ENCODE measurements around the gene MYO1D.
"Not testable (repeated sequence)": the region's sequence is repeated elsewhere in the genome, so short reads cannot be mapped to it uniquely, and the experiment has no call there.

MYO1D gene

DNA sequence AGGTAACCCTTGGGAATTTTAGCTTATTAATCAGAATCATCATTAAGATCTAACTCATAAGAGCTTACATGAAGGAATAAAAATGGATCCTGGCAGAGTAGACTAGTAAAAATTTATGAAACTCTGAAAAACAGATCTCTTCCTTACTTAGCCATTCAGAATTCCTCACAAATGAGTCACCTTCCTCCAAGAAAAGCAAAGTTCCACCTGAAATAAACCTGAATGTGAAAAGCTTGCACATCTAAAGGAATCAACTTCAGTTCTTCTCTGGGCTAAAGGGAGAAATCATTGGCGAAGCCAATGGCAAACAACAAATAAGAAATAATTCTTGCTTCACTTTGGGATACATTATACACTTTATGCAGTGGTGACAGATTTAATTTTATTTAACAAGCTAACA lies 22.7 kb downstream of the MYO1D start:
- DNase-seq: no peak

DNA sequence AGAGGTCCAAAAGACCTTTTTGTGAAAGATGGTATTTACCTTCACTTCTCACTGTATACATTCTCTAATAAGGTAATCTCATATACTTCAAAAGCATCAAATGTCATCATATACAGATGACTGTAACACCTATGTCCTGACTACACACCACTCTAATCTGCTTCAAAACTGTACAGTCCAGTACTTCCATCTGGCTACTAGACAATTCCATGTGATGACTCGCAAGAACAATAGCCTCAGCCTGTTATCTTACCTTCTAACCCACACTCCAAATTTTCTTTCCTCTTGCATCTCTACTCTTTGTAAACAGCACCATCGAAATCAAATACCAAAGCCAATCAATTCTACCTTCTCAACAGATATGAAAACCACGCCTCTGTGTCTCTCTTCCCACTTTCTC lies 24.1 kb downstream of the MYO1D start:
- DNase-seq: no peak

DNA sequence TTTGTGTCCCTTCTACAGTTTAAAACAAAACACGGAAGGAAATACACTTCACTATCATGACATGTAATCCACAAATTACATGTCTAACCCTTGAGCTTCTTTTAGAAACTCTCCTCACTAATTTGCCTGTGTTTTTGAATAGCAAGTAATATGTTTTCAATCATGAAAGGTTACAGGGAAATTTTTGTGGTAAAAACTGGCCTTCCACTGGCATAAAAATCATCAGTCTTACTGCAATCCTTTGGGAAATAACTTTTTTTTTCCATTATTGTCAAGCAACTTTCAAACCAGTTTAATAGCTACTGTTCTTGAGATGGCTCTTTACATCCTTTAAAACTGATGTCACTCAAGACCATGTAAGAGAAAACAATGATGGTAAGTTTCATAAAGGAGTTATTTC lies 27.0 kb downstream of the MYO1D start:
- no peak for DNase-seq

DNA sequence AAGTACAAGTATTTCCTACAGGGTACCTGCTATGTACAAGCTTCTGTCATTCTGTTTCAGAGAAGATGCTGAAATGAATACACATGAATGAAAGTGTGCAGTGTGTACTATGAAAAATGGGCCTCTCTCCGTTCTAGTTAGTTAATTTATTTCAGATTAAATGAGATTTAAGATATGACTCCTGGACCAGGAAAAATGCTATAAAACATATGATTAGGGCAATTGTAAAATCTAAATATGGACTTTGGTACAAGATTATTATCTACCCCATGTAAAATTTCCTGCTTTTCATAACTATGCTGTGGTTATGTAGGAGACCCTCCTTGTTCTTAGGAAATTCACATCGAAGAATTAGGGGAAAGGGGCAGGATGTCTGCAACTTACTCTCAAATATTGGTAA lies 28.9 kb downstream of the MYO1D start:
- no peak for DNase-seq

DNA sequence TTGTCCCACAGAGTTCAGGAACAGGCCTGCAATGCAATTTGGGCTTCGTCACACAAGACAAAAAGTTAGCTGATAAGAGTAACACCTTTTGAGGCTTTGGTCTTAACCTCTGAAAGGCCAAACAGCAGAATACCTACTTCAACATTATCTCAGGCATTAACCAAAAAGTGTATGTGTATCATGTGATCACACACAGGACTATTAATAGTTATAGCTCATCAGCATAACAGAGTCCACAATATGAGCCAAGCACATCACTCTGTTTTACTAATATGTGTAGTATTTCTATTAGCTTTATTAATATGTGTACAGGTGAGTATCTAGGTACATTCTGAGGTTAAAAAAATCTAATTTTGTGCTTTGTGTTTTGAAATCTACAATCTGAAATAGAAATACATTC lies 30.8 kb downstream of the MYO1D start:
- no peak for DNase-seq

DNA sequence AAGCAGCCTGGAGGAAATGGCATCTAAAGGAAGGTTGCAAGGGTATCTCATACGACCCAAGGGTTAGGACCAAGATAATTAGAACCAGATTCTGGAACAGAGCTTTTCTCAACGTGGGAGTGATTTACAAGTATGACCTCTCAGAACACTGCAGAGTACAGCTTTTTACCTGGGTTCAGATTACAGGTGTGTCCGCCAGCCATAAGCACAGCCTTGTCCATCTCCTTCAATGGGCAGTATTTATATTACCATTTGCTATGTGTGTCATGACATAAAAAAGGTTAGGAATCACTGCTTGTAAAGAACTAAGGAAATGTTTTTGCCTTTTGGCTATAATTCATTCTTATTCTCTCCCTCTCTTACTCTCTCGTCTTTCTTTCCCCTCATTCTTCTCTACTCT lies 36.7 kb downstream of the MYO1D start:
- DNase-seq: no peak

DNA sequence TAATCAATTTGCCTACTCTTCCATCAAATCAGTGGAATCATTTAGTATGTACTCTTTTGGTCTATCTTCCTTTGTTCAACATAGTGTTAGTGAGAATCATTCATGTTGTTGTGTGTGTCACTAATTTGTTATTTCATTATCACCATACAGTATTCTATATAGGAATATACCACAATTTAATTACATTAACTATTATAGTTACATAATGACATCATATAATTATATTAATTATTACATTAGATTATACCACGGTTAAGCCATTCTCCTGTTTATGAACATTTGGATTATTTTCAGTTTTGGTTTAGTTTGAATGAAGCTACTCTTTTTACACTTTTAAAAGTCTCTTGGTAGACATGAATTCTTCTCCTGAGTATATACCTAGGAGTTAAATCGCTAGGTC lies 40.4 kb downstream of the MYO1D start:
- no peak for DNase-seq

DNA sequence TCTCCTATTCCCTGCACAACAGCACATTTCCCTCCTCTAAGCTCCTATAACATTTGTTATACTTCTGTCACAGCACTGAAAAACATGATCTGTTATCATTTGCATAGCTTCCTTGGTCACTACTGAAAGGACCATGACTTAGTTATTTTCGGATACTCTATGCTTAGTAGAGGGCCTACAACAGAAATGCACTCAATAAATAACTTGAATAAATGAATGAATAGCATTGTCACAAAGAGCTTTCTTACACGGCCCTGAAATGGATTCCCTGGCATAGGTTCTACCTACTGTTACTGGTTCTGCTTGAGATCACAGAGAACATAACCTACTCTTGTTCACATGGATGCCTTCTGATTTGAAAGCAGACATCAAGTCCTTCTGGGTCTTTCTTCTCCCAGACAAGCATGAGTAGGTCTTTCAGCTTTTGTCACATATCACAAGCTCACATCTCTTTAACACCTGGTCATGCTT lies 41.6 kb downstream of the MYO1D start:
- DNase-seq: no peak

DNA sequence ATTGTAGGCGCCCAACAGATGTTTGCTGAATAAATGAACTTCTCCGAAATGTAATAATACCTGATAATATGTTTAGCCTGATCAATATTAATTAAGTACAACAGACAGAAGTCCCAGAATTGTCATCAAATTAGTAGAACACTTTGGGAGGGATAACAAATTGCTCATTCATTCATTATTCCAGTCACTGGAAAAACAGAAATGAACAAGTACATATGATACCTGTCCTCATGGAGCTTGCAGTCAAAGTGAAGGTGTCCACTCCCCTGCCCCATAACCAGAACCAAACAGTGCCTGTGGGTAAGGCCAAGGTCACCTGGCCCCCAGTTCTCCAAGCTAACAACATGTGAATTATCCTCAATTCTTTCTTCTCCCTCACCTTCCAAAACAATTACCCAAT lies 42.8 kb downstream of the MYO1D start:
- no peak for DNase-seq

DNA sequence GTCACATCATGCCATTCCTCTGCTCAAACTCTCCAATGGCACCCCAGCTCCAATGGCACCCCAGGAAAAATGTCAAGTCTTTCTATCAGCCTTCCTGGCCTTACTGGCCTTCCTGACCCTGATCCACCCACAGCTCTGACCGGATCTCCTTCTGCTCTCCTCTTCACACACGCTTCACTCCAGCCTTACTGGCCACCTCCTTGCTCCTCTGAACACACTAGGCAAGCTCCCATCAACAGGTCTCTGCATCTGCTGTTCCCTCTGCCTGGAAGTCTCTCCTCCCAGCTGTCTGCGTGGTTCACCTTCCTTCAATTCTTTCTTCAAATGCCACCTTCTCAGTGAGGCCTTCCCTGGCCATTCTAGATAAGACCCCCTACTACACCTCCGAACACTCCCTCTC lies 43.4 kb downstream of the MYO1D start:
- no peak for DNase-seq

DNA sequence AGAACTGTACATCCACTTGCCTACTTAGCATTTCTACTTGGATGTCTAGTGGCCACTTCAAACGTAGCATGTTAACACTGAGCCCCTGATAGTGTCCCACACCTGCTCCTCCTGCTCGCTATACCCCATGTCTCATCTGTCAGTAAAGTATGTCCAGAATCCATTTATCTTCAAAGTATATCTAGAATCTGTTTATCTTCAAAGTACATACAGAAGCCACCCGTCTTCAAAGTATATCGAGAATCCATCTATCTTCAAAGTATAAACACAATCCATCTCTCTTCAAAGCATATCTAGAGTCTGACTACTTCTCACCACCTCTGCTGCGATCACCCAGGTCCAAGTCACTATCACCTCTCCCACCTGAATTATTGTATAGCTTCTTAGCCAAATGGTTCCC lies 43.8 kb downstream of the MYO1D start:
- DNase-seq: no peak

DNA sequence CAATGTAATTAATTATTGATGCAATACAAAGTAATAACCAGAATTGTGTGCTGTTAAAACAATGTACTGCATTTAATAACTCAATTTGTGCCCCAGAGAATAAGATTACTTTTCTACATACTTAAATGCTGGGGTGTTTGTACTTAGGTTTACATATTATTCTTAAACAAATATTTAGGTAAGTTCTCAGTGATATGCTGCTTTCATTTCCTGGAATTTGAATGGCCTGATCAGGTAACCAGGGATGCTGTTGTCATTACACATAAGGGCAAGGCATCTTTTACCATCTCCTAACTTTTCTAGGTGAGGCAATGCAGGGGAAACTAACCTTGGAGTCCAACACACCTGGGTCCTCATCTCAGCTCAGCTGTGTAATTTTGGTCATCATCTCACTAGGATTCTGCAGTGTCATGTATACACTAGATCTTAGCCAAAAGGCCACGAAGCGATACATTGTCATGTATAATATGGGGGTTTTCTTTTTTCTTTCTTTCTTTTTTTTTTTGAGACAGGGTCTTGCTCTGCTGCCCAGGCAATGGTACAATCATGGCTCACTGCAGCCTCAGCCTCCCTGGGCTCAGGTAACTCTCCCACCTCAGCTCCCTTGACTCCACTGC lies 45.2 kb downstream of the MYO1D start:
- DNase-seq: no peak

DNA sequence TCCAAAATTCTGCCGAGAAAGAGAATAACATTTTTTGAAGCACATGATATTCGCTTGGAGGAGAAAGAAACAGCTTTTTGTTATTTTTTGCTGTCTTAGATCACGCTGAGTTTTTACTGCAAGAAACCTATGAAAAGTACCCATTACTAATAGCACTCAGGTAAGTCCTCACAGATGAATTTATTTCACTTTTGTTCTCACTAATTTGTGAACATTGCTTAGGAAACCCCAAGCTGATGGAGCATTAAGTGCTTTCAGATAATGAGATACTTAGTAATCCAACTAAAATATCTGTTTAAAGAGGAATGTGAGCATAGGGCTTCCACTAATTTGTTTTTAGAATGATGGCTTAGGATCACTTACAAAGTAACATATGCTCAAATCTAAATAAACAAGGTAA lies 45.7 kb downstream of the MYO1D start:
- DNase-seq: no peak

DNA sequence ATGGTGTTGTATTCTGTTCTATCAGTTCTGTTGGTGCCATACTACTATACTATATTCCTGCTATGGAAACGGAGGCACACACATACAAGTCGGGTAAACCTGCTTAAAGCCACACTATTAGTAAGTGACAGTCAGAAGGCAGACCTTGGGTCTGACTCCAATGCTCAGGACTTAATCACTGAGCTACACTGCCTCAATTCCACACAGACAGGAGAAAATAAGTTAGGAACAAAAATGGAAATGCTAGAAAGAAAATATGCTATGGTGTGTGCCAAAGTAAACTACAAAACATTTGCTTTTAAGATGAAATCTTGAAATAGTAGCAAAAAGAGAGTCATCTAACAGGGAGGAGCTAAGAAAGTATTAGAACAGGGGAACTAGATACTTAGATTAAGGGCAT lies 48.1 kb downstream of the MYO1D start:
- no peak for DNase-seq

DNA sequence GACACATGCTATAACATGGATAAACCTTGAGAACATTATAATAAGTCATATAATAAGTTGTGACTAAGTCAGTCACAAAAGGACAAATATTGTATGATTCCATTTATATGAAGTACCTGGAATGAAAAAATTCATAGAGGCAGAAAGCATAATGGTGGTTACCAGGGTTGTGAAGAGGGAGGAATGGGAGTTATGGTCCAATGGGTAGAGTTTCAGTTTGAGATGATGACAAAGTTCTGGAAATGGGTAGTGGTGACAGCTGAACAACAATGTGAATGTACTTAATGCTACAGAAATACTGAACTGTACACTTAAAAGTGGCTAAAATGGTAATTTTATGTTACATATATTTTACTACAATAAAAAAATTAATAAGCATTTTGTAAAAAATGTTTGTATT lies 49.7 kb downstream of the MYO1D start:
- DNase-seq: peak; percentile 13

DNA sequence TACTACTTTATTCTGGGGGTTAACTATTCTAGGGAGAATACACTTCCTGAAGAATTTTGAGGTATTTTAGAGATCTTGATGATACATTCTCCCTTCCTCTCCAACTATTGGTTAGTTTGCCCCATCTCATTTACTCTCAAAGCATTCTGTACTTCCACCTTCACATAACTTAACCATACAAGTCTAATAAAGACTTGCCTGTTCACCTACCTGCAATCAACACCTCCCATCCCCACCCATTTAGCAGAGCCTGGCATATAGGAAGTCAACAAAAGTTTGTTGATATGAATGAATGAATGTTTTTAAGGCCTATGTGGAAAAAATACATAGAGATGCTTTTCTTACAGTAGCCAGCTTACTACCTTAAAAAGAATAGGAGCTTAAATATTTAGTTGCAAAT lies 50.8 kb downstream of the MYO1D start:
- DNase-seq: no peak

DNA sequence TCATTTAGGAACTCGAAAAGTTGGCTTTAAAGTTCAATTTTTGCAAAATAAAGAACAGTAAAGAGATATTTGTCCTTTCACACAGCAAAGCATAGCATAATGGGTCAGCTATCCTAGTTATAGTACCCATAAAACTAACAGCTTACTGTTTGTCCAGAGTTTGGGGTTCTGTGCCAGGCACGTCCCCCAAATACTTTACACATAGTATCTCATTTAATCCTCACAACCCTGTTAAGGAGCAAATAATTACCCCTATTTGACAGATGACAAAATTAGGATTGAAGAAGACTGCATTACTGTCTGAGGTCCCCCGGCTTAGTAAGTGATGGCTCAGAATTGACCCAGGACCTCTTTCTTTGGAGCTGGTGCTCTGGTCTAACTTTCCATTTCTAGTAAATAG lies 52.6 kb downstream of the MYO1D start:
- no peak for DNase-seq

DNA sequence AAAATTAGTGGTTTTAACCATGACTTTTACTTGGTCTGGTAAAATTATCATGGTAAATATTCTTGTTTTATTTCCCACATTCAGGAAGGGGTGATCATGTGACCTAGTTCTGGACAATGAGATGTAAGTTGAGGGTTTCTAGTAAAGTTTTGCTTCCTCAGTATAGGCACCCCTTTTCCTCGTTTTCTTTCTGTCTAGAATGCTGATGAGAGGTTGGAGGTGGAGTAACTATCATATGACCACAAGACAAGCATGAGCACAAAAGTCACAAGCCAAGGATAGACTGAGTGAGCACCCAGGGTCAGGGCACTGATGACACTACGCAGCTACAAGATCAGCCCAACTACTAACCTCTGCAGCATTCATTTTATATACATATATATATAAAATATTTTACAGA lies 53.9 kb downstream of the MYO1D start:
- no peak for DNase-seq

DNA sequence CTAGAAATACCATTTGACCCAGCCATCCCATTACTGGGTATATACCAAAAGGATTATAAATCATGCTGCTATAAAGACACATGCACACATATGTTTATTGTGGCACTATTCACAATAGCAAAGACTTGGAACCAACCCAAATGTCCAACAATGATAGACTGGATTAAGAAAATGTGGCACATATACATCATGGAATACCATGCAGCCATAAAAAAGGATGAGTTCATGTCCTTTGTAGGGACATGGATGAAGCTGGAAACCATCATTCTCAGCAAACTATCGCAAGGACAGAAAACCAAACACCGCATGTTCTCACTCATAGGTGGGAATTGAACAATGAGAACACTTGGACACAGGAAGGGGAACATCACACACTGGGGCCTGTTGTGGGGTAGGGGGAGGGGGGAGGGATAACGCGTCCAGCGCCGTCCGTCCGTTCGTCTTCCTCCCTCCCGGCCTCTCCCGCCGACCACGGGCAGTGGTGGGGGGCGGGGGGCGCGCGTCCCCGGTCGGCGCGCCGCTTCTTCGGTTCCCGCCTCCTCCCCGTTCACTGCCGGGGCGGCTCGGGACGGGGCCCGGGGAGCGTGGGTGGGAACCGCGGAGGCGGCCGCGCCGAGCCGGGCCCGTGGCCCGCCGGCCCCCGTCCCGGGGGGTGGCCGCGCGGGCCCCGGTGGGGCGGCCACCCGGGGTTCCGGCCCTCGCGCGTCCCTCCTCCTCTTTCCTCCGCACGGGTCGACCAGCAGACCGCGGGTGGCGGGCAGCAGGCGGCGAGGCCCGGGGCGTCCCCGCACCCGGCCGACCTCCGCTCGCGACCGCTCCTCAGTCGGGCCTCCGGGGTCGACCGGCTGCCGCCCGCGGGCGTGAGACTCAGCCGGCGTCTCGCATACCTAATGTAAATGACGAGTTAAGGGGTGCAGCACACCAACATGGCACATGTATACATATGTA lies 54.7 kb downstream of the MYO1D start:
- DNase-seq: not testable (repeated sequence)

DNA sequence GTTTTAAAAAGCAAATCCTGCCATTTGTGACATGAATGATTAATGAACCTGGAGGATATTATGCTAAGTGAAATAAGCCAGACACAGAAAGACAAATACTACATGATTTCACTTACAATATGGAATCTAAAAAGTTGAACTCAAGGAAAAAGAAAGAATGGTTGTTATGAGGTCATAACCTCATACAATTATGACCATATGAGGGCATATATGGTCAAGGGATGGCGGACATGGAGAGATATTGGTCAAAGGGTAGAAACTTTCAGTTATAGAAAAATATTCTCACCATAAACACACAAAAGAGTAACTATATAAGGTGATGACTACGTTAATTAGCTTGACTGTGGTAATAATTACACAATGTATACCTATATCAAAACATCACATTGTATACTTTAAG lies 56.5 kb downstream of the MYO1D start:
- DNase-seq: no peak

DNA sequence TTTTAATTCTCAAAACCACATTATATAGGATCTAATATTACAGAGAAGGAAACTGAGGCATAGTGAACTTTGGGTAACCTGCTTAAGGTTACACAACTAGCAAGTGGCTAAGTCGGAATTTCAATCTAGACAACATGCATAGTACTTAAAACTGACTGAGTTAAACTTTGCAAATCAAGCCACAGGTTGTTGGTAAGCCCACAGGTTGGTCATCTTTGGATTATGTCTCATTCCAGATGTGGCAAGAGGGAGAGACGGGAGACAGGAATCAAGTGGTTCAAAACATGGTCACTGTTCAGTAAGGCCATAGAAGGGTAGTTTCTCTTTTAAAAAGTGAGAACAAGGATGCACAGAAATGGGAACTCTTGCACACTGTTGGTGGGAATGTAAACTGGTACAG lies 57.1 kb downstream of the MYO1D start:
- no peak for DNase-seq

DNA sequence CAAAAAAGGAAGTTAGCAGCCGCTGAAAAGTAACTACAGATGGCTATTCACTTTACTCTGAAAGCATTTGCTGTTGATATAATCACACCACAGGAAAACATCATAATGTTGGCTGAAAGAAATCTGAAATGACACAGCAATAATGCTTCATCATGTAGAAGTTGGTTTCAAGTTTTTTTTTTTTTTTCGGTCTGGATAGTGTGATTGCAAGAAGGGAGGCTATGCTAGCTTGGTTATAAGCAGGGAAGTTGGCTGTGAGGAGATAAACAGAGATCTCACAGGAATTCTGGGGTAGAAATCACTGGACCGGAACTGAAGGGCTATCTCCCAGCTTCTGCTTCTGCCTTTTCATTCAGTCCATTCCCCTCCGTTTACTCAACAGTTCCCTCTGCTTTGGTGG lies 57.9 kb downstream of the MYO1D start:
- DNase-seq: no peak

DNA sequence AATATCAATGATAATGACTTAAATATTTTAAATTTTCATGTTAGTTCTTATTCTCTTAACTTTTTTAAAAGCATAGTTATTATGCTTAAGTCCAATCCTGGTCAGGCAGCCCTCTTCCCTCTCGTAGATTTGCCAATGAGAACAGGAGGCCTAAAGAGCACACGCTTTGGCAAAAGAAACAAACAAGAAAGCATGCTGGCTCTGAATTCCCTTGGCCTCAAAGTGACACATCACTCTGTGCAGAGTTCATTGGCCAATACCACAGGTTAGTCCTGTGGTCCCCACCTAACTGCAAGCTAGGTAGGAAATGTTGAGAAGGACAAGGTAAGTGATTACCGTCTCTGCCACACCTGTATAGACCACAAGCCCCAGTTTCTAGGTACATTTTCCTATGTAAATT lies 61.5 kb downstream of the MYO1D start:
- no peak for DNase-seq

DNA sequence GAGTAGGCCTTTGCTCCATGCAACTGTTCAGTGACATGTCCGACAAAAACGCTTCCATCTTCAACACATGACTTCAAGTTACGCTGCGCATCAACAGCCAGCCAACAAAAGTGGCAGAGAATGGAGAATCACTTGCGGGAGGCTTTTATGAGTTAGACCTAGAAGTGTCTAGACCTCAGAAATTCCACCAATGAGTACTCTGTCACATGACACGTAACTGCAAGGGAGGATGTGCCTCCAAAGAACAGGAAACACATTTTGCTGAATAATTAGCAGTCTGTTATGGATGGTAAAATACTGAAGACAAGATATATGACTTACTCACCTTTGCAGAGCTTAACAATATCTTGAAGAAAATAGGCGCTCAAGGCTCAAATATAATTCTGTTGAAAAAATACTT lies 62.1 kb downstream of the MYO1D start:
- DNase-seq: no peak

DNA sequence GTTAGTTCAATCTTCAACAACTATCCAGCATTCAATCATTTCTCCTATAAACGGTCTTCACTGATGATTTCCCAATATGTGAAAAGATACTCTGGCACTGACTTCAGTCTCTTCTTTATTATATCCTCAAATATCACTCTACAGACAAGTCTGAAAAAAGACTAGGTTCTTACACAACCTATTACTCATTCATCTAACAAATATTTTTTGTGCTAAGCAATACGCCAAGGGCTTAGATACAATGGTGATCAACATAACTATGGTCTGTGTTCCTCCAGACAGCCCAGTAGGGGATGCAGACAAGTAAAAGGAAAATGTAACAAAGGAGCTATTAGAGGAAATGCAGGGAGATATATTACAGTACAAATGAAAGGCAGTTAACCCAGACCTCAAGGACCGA lies 63.9 kb downstream of the MYO1D start:
- no peak for DNase-seq
